Mammary epithelial cell (primary cell): ENCODE results near the gene GLDN.

ENCODE experiments used
- CTCF ChIP-seq, 2 donors: IDR thresholded peaks in 1 of 2; conservative IDR thresholded peaks in 1 of 2; 2 replicates each; pipeline ENCODE4 v1.5.1; 2011 to 2012; ENCODE audit warnings: inconsistent platforms in 2 of 2, low read length in 2 of 2, mild to moderate bottlenecking in 2 of 2, control low read depth in 1 of 2, low read depth in 1 of 2; ENCODE audit not compliant: insufficient read depth in 1 of 2; ENCODE audit errors: extremely low read depth in 1 of 2
- EZH2 ChIP-seq: IDR thresholded peaks from 2 replicates; pipeline ENCODE4 v1.6.1; 2012; ENCODE audit warnings: low read length, inconsistent platforms, borderline replicate concordance

GRCh38 chr15:51401051-51401780, 59.8 kb downstream of the GLDN start:
- TF ChIP-seq CTCF (conservative IDR thresholded peaks at IDR 0.05 in 1 of 2, IDR thresholded peaks at IDR 0.05 in 1 of 2; ENCODE audit: extremely low read depth in 1 of 2, insufficient read depth in 1 of 2, low read depth in 1 of 2, low read length in 2 of 2) (no peak), EZH2 (no peak)
